Skeletal muscle satellite cell (primary cell): ENCODE data around the gene PAF1. TPM values are rescaled to one million over a fixed set of nuclear protein-coding genes. Genes with fewer than 3 reads are reported as not detected.
A peak's percentile ranks its signal among the peaks of the same experiment; 100 is the strongest.

Experiments
- H3K27me3 ChIP-seq: 2 replicates; pipeline ENCODE4 v1.7.0; 2013; ENCODE audit warnings: low read length; ENCODE audit not compliant: control insufficient read depth, insufficient read depth
- H3K36me3 ChIP-seq: 2 replicates; pipeline ENCODE4 v1.7.0; 2013; ENCODE audit warnings: mild to moderate bottlenecking, control low read depth, low read length; ENCODE audit not compliant: insufficient read depth
- H3K4me1 ChIP-seq: 2 replicates; pipeline ENCODE4 v1.7.0; 2013; ENCODE audit warnings: low read length; ENCODE audit not compliant: control insufficient read depth, insufficient read depth
- H3K4me2 ChIP-seq: 2 replicates; pipeline ENCODE4 v1.7.0; 2013; ENCODE audit warnings: mild to moderate bottlenecking, low read length
- H3K4me3 ChIP-seq: 2 replicates; pipeline ENCODE4 v1.7.0; 2013; ENCODE audit warnings: low read length
- H3K9ac ChIP-seq: 2 replicates; pipeline ENCODE4 v1.7.0; 2013; ENCODE audit warnings: mild to moderate bottlenecking, low read depth, low read length, moderate library complexity
- H3K9me3 ChIP-seq: replicated peaks from 2 replicates; pipeline ENCODE4 v1.7.0; 2013; ENCODE audit warnings: mild to moderate bottlenecking, control low read depth, low read length
- total RNA-seq: library from RNA; depleted of rRNA; stranded (reverse); fragments of >200 nt; gene quantifications from 2 replicates; pipeline ENCODE4 v1.2.3, GENCODE V29; 2012; rRNA removed

Gene PAF1
- 24.8 and 26.0 TPM in 2 replicates for total RNA-seq

DNA sequence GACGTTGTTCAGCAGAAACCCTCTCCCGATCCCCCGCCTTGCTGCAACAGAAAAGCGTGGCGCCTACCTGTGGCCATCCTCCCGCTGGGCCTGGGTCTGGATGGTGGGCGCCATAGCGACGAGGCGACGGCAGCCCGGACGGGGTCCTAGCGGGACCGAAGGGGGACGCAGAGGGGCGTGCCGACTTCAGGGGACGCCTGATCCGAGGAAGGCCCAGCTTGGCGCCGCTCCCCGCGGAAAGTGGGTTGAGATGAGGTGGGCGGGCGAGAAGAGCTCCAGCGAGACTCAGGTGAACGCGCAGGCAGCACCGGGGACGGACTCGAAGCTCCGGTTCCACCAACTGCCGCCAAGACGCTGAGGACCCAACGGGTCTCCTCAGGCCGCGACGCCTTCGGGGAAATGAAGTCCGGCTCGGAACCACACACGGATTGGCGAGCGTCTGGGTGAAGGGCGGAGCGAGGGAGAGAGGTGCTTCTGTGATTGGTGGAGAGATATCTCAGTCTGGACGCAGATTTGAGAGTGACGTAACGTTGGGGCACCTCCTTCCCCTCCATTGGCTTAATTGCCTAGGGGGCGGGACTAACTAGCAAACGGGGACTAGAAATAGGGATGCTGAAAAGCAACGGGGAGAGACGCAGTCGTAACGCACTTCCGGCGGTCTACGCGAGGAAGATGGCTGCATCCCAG is at the start of gene PAF1, which contains the start of gene MED29:
Gene PAF1 (minus strand): TSS at position 356 of the 687 bp plus-strand sequence. CDS start 242 bp downstream, at position 114.
Gene MED29 (plus strand): TSS at position 628 of the 687 bp plus-strand sequence. CDS start 45 bp downstream, at position 673.
- no peaks in the 10 kb centered on the region for H3K27me3 ChIP-seq
- peaks cover 45% of the 10 kb centered on the region for H3K36me3 ChIP-seq
- peak within 1 kb of the TSS; percentile 92 for H3K4me3 ChIP-seq
- peak within 1 kb of the TSS; percentile 93 for H3K9ac ChIP-seq
- H3K4me2 ChIP-seq: peak within 1 kb of the TSS; percentile 87
- H3K9me3 ChIP-seq: no peaks in the 10 kb centered on the region
- peaks cover 16% of the 10 kb centered on the region for H3K4me1 ChIP-seq

DNA sequence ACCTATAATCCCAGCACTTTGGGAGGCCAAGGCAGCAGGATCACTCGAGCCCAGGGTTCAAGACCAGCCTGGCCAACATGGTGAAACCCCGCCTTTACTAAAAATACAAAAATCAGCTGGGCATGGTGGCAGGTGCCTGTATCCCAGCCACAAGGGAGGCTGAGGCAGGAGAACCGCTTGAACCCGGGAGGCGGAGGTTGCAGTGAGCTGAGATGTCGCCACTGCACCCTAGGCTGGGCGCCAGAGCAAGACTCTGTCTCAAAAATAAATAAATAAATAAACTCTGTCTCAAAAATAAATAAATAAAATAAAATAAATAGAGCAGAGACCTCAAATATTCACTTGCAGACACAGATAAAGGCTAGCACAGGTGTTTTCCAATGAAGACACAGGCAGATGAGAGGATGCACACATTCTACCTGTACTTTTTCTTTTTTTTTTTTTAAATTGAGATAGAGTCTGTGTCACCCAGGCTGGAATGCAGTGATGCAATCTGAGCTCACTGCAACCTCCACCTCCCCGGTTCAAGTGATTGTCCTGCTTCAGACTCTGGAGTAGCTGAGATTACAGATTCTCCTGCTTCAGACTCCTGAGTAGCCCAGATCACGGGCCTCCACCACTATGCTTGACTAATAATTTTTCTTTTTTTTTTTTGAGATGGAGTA is 47.5 kb upstream of the PAF1 start:
- no peaks in the 10 kb centered on the region for H3K27me3 ChIP-seq
- H3K4me2 ChIP-seq: no peak overlapping the region
- H3K36me3 ChIP-seq: peaks cover 20% of the 10 kb centered on the region
- H3K4me3 ChIP-seq: no peak overlapping the region
- peaks cover 23% of the 10 kb centered on the region for H3K4me1 ChIP-seq
- H3K9ac ChIP-seq: no peak overlapping the region
- no peaks in the 10 kb centered on the region for H3K9me3 ChIP-seq

DNA sequence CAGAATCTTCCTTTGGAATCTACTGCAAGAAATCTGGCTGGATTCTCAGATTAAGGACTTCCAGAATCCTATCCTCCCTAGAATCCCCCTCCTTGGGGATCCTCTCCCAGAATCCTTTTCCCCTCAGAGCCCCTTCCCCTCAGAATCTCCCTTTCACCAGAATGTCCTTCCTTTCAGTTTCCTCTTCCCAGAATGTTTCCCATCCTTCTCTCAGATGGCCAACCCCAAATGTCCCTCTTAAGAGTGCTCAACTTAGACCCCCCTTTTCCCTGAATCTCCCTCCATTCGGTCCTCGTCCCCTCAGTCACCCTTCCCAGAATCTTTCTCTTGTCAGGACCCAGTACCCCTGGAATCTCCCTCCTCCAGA is 45.4 kb upstream of the PAF1 start:
- Histone ChIP-seq H3K9ac (peak overlapping the region; percentile 92), H3K36me3 (peaks cover 33% of the 10 kb centered on the region), H3K4me1 (peaks cover 24% of the 10 kb centered on the region), H3K4me3 (peak overlapping the region; percentile 90), H3K27me3 (no peaks in the 10 kb centered on the region), H3K9me3 (no peaks in the 10 kb centered on the region), H3K4me2 (peak overlapping the region; percentile 91)

DNA sequence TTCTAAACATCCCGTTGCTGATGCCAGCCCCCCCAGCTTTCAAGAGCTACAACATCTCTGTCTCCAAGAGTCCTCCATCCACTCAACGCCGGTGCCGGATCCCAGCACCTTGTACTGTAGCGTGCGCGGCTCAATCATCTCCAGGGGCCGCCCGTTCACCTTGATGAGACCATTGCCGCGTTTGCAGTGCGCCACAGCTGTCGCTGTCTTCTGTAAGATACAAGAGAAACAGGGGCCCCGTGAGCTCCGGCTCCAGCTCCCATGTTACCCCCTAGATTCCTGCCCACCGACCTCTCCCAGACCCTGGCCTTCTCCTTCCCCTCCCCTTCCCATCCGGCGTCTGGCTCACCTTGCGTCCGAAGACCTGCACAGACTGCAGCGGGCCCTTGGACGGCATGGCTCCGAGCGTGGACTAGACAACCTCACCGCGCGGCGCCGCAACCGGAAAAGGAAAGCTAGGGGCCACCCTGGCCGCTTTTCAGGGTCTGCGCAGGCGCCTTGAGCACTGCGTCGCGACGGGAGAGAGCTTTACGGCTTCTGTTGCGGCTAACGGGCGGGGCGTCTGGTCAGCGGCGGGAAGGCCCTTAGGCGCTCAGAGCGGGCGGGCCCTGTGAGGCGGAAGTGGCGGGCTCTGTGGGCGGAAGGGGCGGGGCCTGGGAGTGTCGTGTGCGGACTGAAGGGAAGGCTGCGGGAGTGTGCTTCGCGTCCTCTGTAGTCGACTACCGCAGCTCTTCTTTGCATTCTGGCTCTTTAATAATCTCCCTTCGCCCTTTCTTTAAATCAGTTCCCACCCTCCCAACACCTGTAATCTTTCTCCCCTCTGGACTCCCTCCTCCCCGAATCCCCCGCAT is 44.8 kb upstream of the PAF1 start, which contains the start of gene RPS16:
Gene RPS16 (minus strand): TSS at position 451 of the 851 bp plus-strand sequence. CDS start 54 bp downstream, at position 397.
- Histone ChIP-seq H3K4me1 (peaks cover 29% of the 10 kb centered on the region), H3K36me3 (peaks cover 33% of the 10 kb centered on the region), H3K27me3 (no peaks in the 10 kb centered on the region), H3K4me3 (peak within 1 kb of the TSS; percentile 90), H3K4me2 (peak within 1 kb of the TSS; percentile 91), H3K9me3 (no peaks in the 10 kb centered on the region), H3K9ac (peak within 1 kb of the TSS; percentile 99)

DNA sequence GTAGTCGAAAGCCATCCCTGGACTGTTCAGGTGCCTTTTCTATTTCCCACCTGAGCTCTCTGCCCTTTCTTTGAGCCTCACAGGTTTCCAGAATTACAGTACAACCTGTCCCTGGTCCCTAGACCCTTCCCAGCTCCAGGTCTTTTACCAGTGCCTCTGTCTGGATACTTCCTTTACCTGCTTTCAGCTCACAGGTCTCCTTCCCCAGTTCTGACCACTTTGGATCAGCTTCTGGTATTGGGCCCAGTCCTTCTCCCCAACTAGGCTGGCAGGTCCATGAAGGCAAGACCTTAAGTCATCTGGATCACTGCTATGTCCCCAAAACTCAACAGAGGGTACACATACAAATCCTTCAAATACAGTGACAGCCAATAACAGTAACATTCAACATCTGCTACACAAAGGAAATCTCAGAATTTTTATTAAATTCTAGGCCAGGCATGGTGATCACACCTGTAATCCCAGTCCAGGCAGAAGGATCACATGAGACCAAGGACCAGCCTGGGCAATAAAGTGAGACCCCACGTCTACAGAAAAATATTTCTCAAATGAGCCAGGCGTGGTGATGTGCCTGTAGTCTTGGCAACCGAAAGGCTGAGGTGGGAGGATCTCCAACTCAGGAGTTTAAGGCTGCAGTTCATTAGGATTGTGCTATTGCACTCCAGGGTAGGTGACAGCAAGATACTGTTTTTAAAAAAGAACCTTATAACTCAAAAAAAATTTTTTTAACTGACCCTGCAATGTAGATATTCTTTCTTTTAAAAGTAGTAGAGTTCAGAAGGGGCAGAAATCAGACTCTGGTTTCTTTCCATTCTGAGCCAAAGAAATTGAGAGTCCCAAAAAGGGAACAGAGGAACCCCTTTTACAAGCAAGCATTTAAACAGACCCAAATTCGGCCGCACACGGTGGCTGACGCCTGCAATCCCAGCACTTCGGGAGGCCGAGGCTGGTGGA is 43.5 kb upstream of the PAF1 start:
- Histone ChIP-seq H3K4me1 (peaks cover 29% of the 10 kb centered on the region), H3K4me2 (peak overlapping the region; percentile 90), H3K9ac (peak overlapping the region; percentile 99), H3K4me3 (peak overlapping the region; percentile 90), H3K27me3 (no peaks in the 10 kb centered on the region), H3K9me3 (no peaks in the 10 kb centered on the region), H3K36me3 (peaks cover 33% of the 10 kb centered on the region)

DNA sequence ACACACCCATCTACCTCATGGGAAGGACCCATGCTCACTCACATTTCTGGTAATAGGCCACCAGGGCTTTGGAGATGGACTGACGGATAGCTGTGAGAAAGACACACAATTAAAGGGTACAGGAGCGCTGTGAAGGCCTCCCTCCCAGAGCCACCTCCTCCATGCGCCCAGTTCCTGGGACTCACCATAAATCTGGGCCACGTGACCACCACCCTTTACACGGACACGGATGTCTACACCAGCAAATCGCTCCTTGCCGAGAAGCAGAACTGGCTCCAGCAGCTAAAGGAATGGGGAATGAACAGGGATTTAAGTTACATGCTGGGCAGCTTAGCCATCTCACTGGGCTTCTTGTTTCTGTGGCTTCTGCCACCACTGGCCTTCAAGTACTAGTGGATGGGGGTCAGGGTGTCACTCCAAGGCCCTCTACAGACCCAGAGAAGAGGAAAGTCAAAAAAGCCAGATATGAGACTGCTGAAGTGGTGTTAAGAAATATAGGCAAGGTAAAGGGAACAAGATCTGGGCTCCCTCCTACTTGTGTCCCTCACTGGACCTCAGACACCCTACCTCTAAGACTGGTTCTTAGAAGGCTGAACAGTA is 42.7 kb upstream of the PAF1 start:
- Histone ChIP-seq H3K4me2 (peak overlapping the region; percentile 90), H3K4me3 (no peak overlapping the region), H3K27me3 (no peaks in the 10 kb centered on the region), H3K36me3 (peaks cover 33% of the 10 kb centered on the region), H3K9ac (peak overlapping the region; percentile 99), H3K4me1 (peaks cover 35% of the 10 kb centered on the region), H3K9me3 (no peaks in the 10 kb centered on the region)

DNA sequence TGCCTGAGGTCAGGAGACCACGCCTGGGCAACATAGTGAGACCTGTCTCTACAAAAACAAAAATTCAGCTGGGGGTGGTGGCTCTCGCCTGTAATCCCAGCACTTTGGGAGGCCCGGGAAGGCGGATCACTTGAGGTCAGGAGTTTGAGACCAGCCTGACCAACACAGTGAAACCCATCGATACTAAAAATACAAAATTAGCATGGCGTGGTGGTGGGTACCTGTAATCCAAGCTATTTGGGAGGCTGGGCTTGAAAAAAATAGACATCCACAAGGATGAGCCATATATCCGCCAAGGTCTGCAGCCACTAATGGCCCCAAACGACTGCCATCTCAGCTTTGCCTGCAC is 41.7 kb upstream of the PAF1 start:
- H3K36me3 ChIP-seq: peaks cover 33% of the 10 kb centered on the region
- no peak overlapping the region for H3K4me3 ChIP-seq
- H3K27me3 ChIP-seq: no peaks in the 10 kb centered on the region
- no peak overlapping the region for H3K9ac ChIP-seq
- no peak overlapping the region for H3K4me2 ChIP-seq
- no peaks in the 10 kb centered on the region for H3K9me3 ChIP-seq
- H3K4me1 ChIP-seq: peaks cover 41% of the 10 kb centered on the region

DNA sequence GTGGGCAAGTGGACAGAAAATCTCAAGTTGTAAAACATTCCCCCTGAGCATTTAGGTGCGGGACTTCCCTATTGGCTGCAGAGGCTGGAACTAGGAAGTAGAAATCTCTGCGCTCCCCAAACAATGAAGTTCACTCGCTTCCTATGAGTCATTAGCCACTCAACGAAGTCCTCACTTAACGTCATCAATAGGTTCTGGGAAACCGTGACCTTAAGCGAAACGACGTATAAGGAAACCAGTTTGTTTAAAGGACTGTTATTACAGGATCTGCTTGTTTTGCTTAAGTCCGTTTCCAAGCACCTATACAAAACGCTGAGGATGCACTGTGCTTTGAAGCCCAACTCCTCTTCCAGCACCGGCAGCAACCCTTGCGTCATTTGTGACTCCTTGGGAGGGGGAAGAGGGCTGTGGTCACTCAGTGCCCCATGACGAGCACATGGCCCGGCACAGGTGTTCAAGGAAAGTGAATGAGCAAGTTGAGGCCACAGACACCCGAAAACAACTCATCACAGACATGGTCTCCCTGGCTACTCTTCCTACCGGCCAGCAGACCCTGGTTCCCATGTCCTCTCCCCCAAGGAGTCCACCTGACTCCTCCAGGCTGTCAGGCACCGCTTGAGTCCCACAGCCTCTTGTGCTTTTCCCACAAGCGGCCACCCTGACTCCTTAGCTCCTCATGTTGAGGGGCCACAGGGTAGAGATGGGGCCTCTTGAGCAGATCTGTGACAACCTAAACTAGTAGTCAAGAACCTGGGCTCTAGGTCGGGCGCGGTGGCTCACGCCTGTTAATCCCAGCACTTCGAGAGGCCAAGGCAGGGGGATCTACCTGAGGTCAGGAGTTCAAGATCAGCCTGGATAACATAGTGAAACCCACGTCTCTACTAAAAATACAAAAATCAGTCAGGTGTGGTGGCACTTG is 40.0 kb upstream of the PAF1 start:
- Histone ChIP-seq H3K36me3 (peaks cover 33% of the 10 kb centered on the region), H3K9me3 (no peaks in the 10 kb centered on the region), H3K4me2 (peak overlapping the region; percentile 11), H3K27me3 (no peaks in the 10 kb centered on the region), H3K9ac (peak overlapping the region; percentile 41), H3K4me1 (peaks cover 34% of the 10 kb centered on the region), H3K4me3 (no peak overlapping the region)

DNA sequence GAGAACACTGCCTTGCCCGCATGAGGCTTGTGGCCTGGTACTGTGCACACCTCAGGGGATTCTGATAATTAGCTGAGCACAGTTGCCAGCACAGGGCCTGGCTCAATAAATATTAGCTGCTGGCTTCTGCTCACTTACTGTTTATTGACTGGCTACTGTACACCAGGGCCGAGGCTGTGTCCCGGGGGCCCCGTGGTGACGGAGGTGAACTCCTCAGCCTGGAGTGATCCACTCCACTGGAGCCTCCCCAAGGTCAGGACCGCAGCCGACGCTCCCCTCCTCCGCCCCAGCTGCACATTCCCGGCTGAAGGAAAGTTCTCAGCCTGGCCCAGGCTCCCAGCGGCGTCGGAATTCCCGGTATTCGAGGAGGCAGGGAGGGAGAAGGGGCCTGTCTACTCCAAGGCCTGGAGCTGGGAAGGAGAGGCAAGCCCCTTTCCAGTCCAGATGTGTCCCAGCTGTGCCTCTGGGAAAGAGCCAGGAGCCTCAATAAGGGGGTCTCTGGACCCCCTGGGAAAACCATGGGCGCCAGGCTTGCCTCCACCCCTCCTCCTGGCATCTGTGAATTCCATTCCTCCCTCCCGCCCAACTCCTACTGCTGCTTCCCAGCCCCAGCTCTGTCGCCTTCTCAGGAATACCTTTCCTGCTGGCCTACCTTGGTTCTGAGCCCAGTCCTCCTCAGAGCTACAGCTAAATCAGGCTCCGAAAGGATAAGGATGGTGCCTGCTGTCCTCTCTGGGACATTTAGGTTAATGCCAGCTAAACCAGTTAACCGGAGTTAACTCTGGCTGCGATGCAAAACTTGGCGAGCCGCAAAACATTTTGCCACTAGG is 37.6 kb upstream of the PAF1 start:
- Histone ChIP-seq H3K9ac (peak overlapping the region; percentile 52), H3K36me3 (peaks cover 37% of the 10 kb centered on the region), H3K27me3 (no peaks in the 10 kb centered on the region), H3K9me3 (no peaks in the 10 kb centered on the region), H3K4me1 (peaks cover 19% of the 10 kb centered on the region), H3K4me2 (peak overlapping the region; percentile 62), H3K4me3 (peak overlapping the region; percentile 35)
